Measurements from ENCODE around the gene PIKFYVE. TPM values are rescaled to one million over a fixed set of nuclear protein-coding genes. Genes with fewer than 3 reads are reported as not detected.
"Not testable (repeated sequence)": the region's sequence is repeated elsewhere in the genome, so short reads cannot be mapped to it uniquely, and the experiment has no call there.

Gene PIKFYVE
- total RNA-seq, 4 donors from 2014 or later: 19.1 to 29.7 (median 22.8) TPM

DNA sequence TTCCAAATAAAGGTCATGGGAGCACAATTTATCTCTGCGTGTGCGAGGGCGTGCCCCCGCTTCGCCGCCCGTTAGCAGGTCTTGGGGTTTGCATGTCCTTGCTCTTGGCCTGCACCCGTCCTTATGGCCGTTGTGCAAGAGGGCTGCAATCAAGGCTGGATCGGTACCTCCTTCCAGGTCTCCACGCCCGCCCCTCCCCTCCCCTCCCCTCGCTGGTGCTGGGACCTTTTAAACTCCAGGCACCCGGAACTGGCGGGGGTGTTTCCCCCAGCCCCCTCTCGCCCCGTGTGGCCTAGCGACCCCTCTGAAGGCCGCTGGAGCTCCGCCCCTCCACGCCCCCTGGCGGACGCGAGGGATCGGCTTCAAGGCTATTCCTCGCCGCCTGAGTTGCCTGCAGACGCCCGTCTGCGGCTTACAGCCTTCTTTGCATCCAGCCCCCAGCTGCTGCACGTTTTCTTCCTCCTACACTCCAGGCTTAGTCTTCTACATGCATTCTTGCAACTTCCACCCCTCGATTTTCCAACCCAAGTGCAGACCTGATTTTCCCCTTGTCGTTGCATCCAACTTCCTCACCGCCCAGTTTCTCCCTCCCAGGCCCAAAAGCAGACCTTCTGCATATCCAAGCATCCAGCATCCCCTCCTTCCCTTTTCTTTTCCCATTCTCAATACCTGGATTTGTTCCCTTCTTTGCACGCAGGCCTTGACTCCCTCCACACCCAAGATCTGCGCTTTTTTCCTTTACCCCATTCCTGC lies 11.8 kb upstream of the PIKFYVE start:
- TF ChIP-seq, protein P1, sequence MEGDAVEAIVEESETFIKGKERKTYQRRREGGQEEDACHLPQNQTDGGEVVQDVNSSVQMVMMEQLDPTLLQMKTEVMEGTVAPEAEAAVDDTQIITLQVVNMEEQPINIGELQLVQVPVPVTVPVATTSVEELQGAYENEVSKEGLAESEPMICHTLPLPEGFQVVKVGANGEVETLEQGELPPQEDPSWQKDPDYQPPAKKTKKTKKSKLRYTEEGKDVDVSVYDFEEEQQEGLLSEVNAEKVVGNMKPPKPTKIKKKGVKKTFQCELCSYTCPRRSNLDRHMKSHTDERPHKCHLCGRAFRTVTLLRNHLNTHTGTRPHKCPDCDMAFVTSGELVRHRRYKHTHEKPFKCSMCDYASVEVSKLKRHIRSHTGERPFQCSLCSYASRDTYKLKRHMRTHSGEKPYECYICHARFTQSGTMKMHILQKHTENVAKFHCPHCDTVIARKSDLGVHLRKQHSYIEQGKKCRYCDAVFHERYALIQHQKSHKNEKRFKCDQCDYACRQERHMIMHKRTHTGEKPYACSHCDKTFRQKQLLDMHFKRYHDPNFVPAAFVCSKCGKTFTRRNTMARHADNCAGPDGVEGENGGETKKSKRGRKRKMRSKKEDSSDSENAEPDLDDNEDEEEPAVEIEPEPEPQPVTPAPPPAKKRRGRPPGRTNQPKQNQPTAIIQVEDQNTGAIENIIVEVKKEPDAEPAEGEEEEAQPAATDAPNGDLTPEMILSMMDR (IDR thresholded peaks at IDR 0.05): peak; percentile 66 to 94 (median 75)
- TF ChIP-seq EP300 (IDR thresholded peaks at IDR 0.05) (no peak), POLR2AphosphoS5 (IDR thresholded peaks at IDR 0.05) (peak; percentile 25 to 39)

DNA sequence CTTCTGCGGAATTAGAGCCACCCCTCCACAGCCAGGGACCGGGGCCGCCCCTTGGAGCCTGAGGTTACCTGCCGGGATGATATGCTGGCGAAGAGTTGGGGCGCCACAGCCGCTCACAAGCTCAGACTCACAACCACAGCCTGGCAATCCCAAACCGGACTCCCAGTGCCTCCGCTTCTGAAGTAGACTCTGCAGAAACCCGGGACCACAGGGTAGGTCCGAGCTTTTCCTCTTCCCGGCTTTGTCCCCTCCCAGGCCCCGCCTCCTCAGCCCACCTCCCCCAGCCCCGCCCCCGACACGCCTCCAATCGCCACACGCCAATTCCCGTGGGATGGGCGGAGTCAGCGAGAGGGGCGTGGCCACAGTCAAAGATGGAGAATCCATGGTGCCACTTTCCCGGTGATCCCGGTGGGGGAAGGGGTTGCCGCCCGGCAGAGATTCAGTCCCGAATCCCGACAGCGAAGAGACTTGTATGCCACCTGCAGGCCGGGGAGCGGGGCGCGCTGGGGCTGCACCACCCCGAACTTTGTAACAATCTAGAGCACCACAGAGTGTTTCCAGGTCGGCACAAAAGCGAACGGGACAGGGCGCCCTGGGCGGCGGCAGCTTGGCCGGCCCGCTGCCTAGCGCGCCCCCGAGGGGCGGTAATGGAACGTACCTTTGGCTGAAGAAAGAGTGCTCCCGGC lies 11.0 kb upstream of the PIKFYVE start, which contains the start of gene IDH1:
TSS of gene IDH1 (minus strand) at position 201 of the 686 bp plus-strand sequence. CDS start 3,520 bp downstream, outside the sequence.
- Histone ChIP-seq H3K4me3 (peak within 1 kb of the TSS; percentile 73 to 88 (median 82)), H3K36me3 (peaks cover 0 to 19% (median 11%) of the 10 kb centered on the region in 4 donors), H3K27ac (replicated peaks in 1 of 4) (peak within 1 kb of the TSS; percentile 75 to 90 (median 84)), H3K27me3 (no peaks in the 10 kb centered on the region), H3K4me1 (peaks cover 18 to 36% (median 24%) of the 10 kb centered on the region in 4 donors), H3K9me3 (no peaks in the 10 kb centered on the region)
- peak; percentile 99 for DNase-seq (ENCODE audit: extremely low spot score)
- TF ChIP-seq POLR2A (IDR thresholded peaks at IDR 0.05; ENCODE audit: low read depth): no peak
- no peak for TF ChIP-seq EP300 (IDR thresholded peaks at IDR 0.05)
- TF ChIP-seq, protein P1 (IDR thresholded peaks at IDR 0.05): peak; percentile 29 to 41 (median 33)
- peak; percentile 63 to 69 for TF ChIP-seq POLR2AphosphoS5 (IDR thresholded peaks at IDR 0.05)
- WGBS: 0% methylated on average over 6 of the region's 48 CpGs
- intact Hi-C loops (cut with DNase I): loop anchor here (5.0 to 10.0 kb wide), 2 partner anchors 78 to 630 kb away; partner anchors contain the start of gene METTL21A

More for the DNA sequence above, 11.8 kb upstream of the PIKFYVE start:
- H3K9me3 ChIP-seq: no peaks in the 10 kb centered on the region
- H3K27ac ChIP-seq (replicated peaks in 1 of 4): peak overlapping the region; percentile 75 to 90 (median 84)
- peaks cover 0 to 25% (median 15%) of the 10 kb centered on the region in 4 donors for H3K36me3 ChIP-seq
- intact Hi-C loops (cut with DNase I): loop anchor here (5.0 to 10.0 kb wide), 2 partner anchors 77 to 629 kb away; partner anchors contain the start of gene METTL21A
- H3K27me3 ChIP-seq: no peaks in the 10 kb centered on the region
- H3K4me3 ChIP-seq: peak overlapping the region; percentile 73 to 88 (median 82)
- H3K4me1 ChIP-seq: peaks cover 18 to 36% (median 24%) of the 10 kb centered on the region in 4 donors
- WGBS: 1% methylated on average over 26 of the region's 36 CpGs
- DNase-seq (ENCODE audit: extremely low spot score): no peak

DNA sequence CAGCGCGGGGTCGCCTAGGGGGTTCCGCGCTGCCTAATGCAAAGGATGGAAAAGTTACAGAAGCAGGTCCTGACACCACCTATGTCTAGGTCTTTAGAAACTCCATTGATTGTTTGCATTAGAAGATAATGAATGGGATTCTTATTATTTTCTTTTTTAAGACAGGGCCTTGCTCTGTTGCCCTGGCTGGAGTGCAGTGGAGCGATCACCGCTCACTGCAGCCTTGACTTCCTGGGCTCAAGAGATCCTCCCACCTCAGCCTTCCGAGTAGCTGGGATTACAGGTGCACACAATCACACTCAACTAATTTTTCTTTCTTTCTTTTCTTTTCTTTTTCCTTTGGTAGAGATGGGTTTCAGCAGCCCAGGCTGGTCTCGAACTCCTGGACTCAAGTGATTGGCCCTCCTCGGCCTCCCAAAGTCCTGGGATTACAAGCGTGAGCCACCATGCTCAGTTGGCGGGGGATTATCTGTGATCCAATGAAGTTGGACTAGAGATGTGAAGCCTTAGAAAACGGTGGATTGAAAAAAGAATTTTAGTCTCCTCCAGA lies 10.4 kb upstream of the PIKFYVE start:
- intact Hi-C loops (cut with DNase I): loop anchor here (10.0 kb wide), 1 partner anchor 631 kb away; the partner anchor contains the start of gene METTL21A
- TF ChIP-seq, protein P1 (IDR thresholded peaks at IDR 0.05): no peak
- TF ChIP-seq EP300 (IDR thresholded peaks at IDR 0.05): no peak
- TF ChIP-seq POLR2AphosphoS5 (IDR thresholded peaks at IDR 0.05): no peak
- TF ChIP-seq POLR2A (IDR thresholded peaks at IDR 0.05; ENCODE audit: low read depth): no peak
- Histone ChIP-seq H3K27ac (replicated peaks in 1 of 4) (peak overlapping the region; percentile 75 to 90 (median 84)), H3K4me1 (peaks cover 18 to 36% (median 24%) of the 10 kb centered on the region in 4 donors), H3K36me3 (peaks cover 0 to 15% (median 8%) of the 10 kb centered on the region in 4 donors), H3K4me3 (peak overlapping the region; percentile 73 to 88 (median 82)), H3K27me3 (no peaks in the 10 kb centered on the region), H3K9me3 (no peaks in the 10 kb centered on the region)
- DNase-seq (ENCODE audit: extremely low spot score): no peak
- WGBS: 69% methylated on average over 8 of the region's 13 CpGs

DNA sequence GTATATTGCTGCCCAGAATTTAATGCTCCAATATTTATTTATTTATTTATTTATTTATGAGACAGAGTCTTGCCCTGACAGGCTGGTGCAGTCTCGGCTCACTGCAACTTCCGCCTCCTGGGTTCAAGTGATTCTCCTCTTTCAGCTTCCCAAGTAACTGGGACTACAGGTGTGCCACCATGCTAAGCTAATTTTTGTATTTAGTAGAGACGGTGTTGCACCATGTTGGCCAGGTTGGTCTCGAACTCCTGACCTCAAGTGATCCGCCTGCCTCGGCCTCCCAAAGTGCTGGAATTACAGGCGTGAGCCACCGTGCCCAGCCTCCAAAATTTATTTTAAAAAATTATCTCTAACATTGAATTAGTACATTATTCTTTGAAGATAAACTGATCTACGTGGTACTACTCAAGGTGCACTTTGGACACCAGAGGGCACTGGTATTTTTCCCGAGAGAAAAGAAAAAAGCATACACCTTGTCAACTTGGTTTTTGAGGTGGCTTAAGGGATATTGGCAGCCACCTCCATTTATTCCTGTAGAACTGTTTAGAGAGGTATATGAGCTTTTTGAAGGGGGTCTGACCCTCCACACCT lies 9.8 kb upstream of the PIKFYVE start:
- WGBS: 80% methylated on average over 10 of the region's 10 CpGs
- no peaks in the 10 kb centered on the region for H3K27me3 ChIP-seq
- H3K9me3 ChIP-seq: no peaks in the 10 kb centered on the region
- intact Hi-C loops (cut with DNase I): loop anchor here (10.0 kb wide), 1 partner anchor 631 kb away; the partner anchor contains the start of gene METTL21A
- H3K27ac ChIP-seq (replicated peaks in 1 of 4): peak overlapping the region in 1 of 4 donors; percentile 42
- no peak for TF ChIP-seq EP300 (IDR thresholded peaks at IDR 0.05)
- TF ChIP-seq POLR2AphosphoS5 (IDR thresholded peaks at IDR 0.05): no peak
- TF ChIP-seq, protein P1 (IDR thresholded peaks at IDR 0.05): no peak
- no peak for TF ChIP-seq POLR2A (IDR thresholded peaks at IDR 0.05; ENCODE audit: low read depth)
- peaks cover 0 to 10% (median 4%) of the 10 kb centered on the region in 4 donors for H3K36me3 ChIP-seq
- DNase-seq (ENCODE audit: extremely low spot score): no peak
- H3K4me3 ChIP-seq: no peak overlapping the region
- peaks cover 18 to 36% (median 24%) of the 10 kb centered on the region in 4 donors for H3K4me1 ChIP-seq

DNA sequence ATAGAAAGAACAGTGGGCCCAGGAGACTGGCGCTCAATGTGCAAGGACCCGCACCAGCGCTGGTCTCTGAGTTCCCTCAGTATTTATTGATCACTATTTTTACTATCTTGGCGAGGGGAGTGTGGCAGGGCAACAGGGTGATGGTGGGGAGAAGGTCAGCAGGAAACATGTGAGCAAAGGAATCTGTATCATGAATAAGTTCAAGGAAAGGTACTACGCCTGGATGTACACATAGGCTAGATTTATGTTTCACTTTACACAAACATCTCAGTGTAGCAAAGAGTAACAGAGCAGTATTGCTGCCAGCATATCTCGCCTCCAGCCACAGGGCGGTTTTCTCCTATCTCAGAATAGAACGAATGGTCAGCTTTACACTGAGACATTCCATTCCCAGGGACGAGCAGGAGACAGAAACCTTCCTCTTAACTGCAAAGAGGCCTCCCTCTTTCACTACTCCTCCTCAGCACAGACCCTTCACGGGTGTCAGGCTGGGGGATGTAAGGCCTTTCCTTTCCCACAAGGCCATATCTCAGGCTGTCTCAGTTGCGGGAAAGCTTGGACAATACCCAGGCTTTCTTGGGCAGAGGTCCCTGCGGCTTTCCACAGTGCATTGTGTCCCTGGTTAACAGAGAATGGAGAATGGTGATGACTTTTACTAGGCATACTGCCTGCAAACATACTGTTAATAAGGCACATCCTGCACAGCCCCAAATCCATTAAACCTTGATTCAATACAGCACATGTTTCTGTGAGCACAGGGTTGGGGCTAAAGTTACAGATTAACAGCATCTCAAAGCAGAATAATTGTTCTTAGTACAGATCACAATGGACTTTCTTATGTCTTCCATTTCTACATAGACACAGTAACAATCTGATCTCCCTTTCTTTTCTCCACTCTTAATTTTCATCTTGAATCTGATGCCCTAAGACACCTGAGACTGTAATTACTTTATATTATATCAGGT lies 8.9 kb upstream of the PIKFYVE start:
- intact Hi-C loops (cut with DNase I): loop anchor here (10.0 kb wide), 1 partner anchor 632 kb away; the partner anchor contains the start of gene METTL21A
- WGBS: 63% methylated on average over 12 of the region's 12 CpGs
- not testable (repeated sequence) for H3K9me3 ChIP-seq; H3K36me3 ChIP-seq; H3K27me3 ChIP-seq; DNase-seq (ENCODE audit: extremely low spot score); H3K4me3 ChIP-seq
- Histone ChIP-seq H3K27ac (replicated peaks in 1 of 4) (peak overlapping the region in 1 of 4 donors; percentile 42), H3K4me1 (peaks cover 17 to 30% (median 24%) of the 10 kb centered on the region in 4 donors)

Data from esophagus muscularis mucosa (tissue), 4 donors.